Measurements from ENCODE around the gene WDR86. TPM values are rescaled to one million over a fixed set of nuclear protein-coding genes. Genes with fewer than 3 reads are reported as not detected.

WDR86 gene
- total and polyA plus RNA-seq, 2 experiments from 2014 or later: not detected

- WGBS, 2 experiments (ENCODE audit: low coverage in 1 of 2, low lambda C conversion rate in 2 of 2, missing lambda C conversion rate in 2 of 2): 79% methylated on average over 6 of the region's 6 CpGs
- TF ChIP-seq EZH2 (IDR thresholded peaks at IDR 0.05; ENCODE audit: insufficient read depth, poor library complexity, severe bottlenecking) (no peak), EZH2phosphoT487 (IDR thresholded peaks at IDR 0.05; ENCODE audit: insufficient read depth, low read depth) (no peak)
- in situ Hi-C loops (cut with MboI): no loop called here
- Histone ChIP-seq H3K9ac (no peak overlapping the region), H3F3A (ENCODE audit: insufficient read depth) (no peaks in the 10 kb centered on the region), H3K27ac (no peak overlapping the region), H4K20me1 (ENCODE audit: insufficient read depth) (no peaks in the 10 kb centered on the region), H3K4me1 (ENCODE audit: insufficient read depth) (no peaks in the 10 kb centered on the region), H3K36me3 (ENCODE audit: low read depth) (no peaks in the 10 kb centered on the region), H3K79me2 (ENCODE audit: insufficient read depth) (no peaks in the 10 kb centered on the region), H3K4me2 (ENCODE audit: unreplicated experiment) (no peak overlapping the region), H3K4me3 (no peak overlapping the region), H3K9me2 (ENCODE audit: insufficient read depth) (no peaks in the 10 kb centered on the region), H2AFZ (no peak overlapping the region), H3K9me3 (ENCODE audit: low read depth) (no peaks in the 10 kb centered on the region), H3K27me3 (replicated peaks; ENCODE audit: insufficient read depth) (peaks cover 69% of the 10 kb centered on the region)
- no peak for DNase-seq
Observed at GRCh38 chr7:151411551-151411950, 1.7 kb upstream of the WDR86 start.

GRCh38 chr7:151410405-151411390, 860 bp upstream of the WDR86 start:
- H3K27ac ChIP-seq: no peak overlapping the region
- WGBS, 2 experiments (ENCODE audit: low coverage in 1 of 2, low lambda C conversion rate in 2 of 2, missing lambda C conversion rate in 2 of 2): 27 to 28% methylated on average over 45 to 53 of the region's 55 CpGs
- no peaks in the 10 kb centered on the region for H4K20me1 ChIP-seq (ENCODE audit: insufficient read depth)
- in situ Hi-C loops (cut with MboI): no loop called here
- no peak for DNase-seq
- no peaks in the 10 kb centered on the region for H3K9me2 ChIP-seq (ENCODE audit: insufficient read depth)
- H3K4me1 ChIP-seq (ENCODE audit: insufficient read depth): no peaks in the 10 kb centered on the region
- H3K9me3 ChIP-seq (ENCODE audit: low read depth): no peaks in the 10 kb centered on the region
- H3K9ac ChIP-seq: no peak overlapping the region
- peaks cover 62% of the 10 kb centered on the region for H3K27me3 ChIP-seq (replicated peaks; ENCODE audit: insufficient read depth)
- no peaks in the 10 kb centered on the region for H3F3A ChIP-seq (ENCODE audit: insufficient read depth)
- TF ChIP-seq EZH2phosphoT487 (IDR thresholded peaks at IDR 0.05; ENCODE audit: insufficient read depth, low read depth) (0 out of 2 replicates have a peak, but pooled peaks have one; percentile 9), EZH2 (IDR thresholded peaks at IDR 0.05; ENCODE audit: insufficient read depth, poor library complexity, severe bottlenecking) (peak; percentile 60)
- no peak overlapping the region for H3K4me3 ChIP-seq
- no peak overlapping the region for H3K4me2 ChIP-seq (ENCODE audit: unreplicated experiment)
- H3K79me2 ChIP-seq (ENCODE audit: insufficient read depth): no peaks in the 10 kb centered on the region
- no peak overlapping the region for H2AFZ ChIP-seq
- no peaks in the 10 kb centered on the region for H3K36me3 ChIP-seq (ENCODE audit: low read depth)

DNA sequence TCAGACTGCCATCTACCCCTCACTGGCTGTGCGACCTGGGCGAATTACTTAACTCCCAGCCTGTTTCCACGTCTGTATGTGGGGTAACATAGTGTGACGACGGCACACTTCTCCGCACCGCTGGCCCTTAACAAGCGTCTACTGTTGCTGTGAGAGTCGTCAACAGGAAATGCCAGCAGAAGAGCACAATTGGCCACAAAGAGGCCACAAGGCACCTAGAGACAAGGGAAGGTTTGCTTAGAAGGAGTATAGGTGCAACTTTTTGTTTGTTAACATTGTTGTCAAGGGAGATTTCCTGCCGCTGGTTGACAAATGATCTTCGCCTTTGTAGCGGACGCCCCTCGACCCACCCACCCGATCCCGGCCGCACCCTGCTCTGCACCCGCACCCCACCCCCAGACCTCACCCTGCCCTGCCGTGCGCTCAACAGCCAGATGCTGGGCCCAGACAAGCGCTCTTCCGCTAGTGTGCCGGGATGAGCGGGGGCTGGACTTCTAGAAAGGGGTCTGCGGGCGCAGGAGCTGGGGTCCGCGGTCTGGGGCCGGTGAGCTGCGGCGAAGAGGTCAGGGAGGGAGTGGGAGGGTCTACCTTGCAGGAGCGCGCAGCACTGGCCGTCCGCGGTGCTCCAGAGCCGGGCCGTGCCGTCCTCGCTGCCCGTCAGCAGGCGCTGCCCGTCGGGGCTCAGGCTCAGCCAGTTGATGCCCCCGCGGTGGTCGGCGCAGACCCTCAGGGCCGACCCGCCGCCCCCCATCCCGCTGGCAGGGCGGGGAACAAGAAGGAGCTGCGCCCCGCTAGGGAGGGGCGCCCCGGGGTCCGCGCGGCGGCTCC, 785 bp downstream of the WDR86 start:
- no peak overlapping the region for H3K4me3 ChIP-seq
- in situ Hi-C loops (cut with MboI): no loop called here
- 34% methylated on average over 31 to 35 of the region's 61 CpGs for WGBS, 2 experiments (ENCODE audit: low coverage in 1 of 2, low lambda C conversion rate in 2 of 2, missing lambda C conversion rate in 2 of 2)
- H3K9ac ChIP-seq: no peak overlapping the region
- no peaks in the 10 kb centered on the region for H3K9me3 ChIP-seq (ENCODE audit: low read depth)
- H2AFZ ChIP-seq: no peak overlapping the region
- no peak overlapping the region for H3K4me2 ChIP-seq (ENCODE audit: unreplicated experiment)
- DNase-seq: no peak
- H3K27ac ChIP-seq: no peak overlapping the region
- no peaks in the 10 kb centered on the region for H3K9me2 ChIP-seq (ENCODE audit: insufficient read depth)
- no peaks in the 10 kb centered on the region for H3K79me2 ChIP-seq (ENCODE audit: insufficient read depth)
- no peaks in the 10 kb centered on the region for H3K36me3 ChIP-seq (ENCODE audit: low read depth)
- no peaks in the 10 kb centered on the region for H3F3A ChIP-seq (ENCODE audit: insufficient read depth)
- H3K27me3 ChIP-seq (replicated peaks; ENCODE audit: insufficient read depth): peaks cover 54% of the 10 kb centered on the region; the same call in 1 of the 2 replicates
- H4K20me1 ChIP-seq (ENCODE audit: insufficient read depth): no peaks in the 10 kb centered on the region
- peaks cover 5% of the 10 kb centered on the region for H3K4me1 ChIP-seq (ENCODE audit: insufficient read depth)
- no peak for TF ChIP-seq EZH2phosphoT487 (IDR thresholded peaks at IDR 0.05; ENCODE audit: insufficient read depth, low read depth)
- TF ChIP-seq EZH2 (IDR thresholded peaks at IDR 0.05; ENCODE audit: insufficient read depth, poor library complexity, severe bottlenecking): no peak

DNA sequence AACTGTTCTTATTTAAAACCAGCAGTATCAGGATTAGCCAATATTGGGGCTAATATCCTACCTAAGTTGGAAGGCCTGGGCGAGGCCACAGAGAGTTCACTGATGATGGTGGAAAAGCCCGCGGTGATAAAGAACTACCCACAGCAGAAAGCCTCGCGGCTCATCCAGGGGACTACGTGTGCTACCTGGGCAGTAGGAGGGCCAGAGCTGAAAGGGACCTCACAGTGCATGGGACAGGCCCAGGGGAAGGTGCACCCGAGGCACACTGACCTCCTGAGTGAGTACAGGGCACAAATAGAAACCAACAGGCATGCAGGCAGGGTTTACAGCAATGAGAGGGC, 1.4 kb downstream of the WDR86 start:
- H3K36me3 ChIP-seq (ENCODE audit: low read depth): no peaks in the 10 kb centered on the region
- WGBS, 2 experiments (ENCODE audit: low coverage in 1 of 2, low lambda C conversion rate in 2 of 2, missing lambda C conversion rate in 2 of 2): 85 to 88% methylated on average over 7 of the region's 7 CpGs
- TF ChIP-seq EZH2phosphoT487 (IDR thresholded peaks at IDR 0.05; ENCODE audit: insufficient read depth, low read depth) (no peak), EZH2 (IDR thresholded peaks at IDR 0.05; ENCODE audit: insufficient read depth, poor library complexity, severe bottlenecking) (no peak)
- H3F3A ChIP-seq (ENCODE audit: insufficient read depth): no peaks in the 10 kb centered on the region
- H3K27ac ChIP-seq: no peak overlapping the region
- no peak overlapping the region for H3K9ac ChIP-seq
- H3K9me3 ChIP-seq (ENCODE audit: low read depth): no peaks in the 10 kb centered on the region
- H3K27me3 ChIP-seq (replicated peaks; ENCODE audit: insufficient read depth): peaks cover 48% of the 10 kb centered on the region; the same call in 1 of the 2 replicates
- no peaks in the 10 kb centered on the region for H4K20me1 ChIP-seq (ENCODE audit: insufficient read depth)
- in situ Hi-C loops (cut with MboI): no loop called here
- no peaks in the 10 kb centered on the region for H3K9me2 ChIP-seq (ENCODE audit: insufficient read depth)
- no peaks in the 10 kb centered on the region for H3K79me2 ChIP-seq (ENCODE audit: insufficient read depth)
- H3K4me3 ChIP-seq: no peak overlapping the region
- H3K4me2 ChIP-seq (ENCODE audit: unreplicated experiment): no peak overlapping the region
- no peak for DNase-seq
- peaks cover 8% of the 10 kb centered on the region for H3K4me1 ChIP-seq (ENCODE audit: insufficient read depth)
- no peak overlapping the region for H2AFZ ChIP-seq
